GM21529 (cell line): ENCODE data around the gene E2F7.

ENCODE experiments used
- ATAC-seq: cut with Tn5 transposase; IDR thresholded peaks from one replicate; pipeline ENCODE4 v1.9.1; 2021; ENCODE audit not compliant: unreplicated experiment

The E2F7 gene

DNA sequence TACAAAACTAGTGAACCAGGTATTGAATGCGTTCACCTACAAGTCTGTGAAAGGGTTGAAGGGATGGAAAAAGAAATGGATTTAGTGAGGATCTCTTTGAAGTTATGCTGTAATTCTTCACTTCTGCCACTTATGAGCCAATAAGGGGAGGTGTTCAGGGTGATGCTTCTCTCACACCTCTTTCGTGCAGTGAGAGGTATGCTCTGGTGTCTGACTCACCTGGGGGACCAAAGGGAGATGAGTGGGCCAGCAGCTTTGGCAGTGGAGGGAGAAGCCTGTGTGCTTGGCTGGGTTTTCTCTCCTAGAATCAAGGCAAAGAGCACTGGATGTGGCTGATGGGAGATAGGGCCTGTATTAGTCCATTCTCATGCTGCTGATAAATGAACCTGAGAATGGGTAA is 45.4 kb downstream of the E2F7 start:
- no peak for ATAC-seq

DNA sequence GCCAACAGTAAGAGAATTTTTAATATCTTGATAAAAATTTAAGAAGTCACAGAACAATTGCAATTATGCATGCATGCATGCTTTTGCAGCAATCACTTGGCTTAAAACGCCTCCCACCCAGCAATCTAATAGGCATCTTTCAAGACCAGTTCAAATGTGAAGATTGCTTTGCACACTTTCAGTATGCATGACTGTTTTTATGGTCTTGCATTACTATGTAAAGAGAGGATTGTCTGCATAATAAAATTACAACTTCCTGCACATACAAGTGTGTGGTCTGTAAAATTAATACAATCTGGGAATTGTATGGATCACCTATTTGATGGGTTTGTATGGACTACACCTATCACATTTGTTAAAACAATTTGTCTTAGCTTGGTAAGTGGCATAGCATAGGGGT is 48.8 kb downstream of the E2F7 start:
- no peak for ATAC-seq

DNA sequence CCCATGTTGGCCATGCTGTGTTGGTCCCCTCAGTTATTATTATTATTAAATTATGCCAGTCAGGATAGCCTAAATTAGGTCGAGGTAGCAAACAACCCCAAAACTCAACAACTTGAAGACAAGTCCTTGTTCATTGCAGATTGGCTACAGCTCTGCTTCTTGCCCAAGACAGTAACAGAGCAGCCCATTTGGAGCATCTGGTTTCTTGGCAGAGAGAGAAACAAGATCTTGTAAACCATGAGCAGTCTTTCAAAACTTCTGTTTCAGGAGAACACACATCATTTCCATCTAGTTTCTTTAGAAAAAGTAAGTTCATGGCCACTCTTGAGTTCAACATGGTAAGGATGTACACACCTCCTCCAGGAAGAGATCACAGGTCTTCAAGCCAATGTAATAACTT is 52.3 kb downstream of the E2F7 start:
- ATAC-seq: no peak

GRCh38 chr12:77010691-77011548 is 54.4 kb downstream of the E2F7 start:
- ATAC-seq: peak; percentile 95

DNA sequence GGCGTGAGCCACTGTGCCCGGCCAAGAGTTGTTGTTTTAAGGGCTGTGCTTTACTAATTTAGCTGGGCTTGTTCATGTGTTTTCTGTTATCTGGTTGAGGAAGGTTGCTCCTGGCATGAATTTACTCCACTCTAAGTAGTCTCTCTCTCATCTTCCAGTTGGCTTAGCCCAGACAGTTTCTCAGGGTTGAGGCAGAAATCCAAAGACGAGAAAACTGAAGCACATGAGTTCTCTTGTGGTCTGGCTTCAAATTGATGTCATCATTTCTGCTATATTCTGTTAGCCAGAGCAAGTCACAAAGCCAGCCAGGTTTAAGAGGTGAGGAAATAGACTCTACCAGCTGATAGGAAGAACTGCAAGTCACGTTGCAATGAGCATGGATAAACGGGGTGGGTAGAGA is 57.9 kb downstream of the E2F7 start:
- no peak for ATAC-seq

DNA sequence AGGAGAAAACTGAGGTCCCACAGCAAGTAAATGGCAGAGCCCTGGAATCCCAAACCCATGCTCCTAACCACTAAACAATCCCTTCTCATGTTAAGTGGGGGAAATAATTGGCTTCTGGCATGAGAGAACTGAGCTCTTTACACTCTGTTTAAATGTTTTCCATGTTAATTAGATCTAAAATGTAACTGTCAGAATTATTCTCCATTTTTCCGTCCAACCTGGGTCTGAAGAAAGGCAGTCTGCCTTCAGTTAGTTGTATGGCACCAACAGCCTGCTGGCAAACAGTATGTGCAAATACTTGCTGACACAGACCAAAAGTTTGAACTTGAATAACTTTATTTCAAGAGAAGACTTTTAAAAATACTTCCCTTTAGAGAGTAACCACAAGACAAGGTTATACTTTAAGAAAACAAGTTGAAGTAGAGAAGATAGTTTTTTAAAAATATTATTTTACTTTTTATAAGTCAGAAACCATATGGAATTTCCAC is 59.7 kb downstream of the E2F7 start:
- no peak for ATAC-seq

DNA sequence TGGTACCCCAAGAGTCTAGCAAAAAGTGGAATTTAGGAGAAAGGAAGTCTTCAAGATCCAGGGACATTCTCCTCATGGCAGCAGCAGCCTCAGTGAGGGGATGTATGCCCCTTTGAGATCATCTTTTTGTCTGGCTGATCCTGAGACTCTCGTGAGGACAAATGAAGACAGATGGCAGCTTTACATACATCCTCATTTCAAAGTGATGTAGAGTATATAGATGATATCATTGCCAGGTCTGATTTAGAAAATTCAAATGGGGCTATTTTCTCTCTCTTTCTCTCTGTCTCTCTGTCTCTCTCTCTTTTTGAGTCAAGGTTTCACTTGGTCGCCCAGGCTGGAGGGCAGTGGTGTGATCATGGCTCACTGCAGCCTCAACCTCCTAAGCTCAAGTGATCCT is 61.5 kb downstream of the E2F7 start:
- ATAC-seq: no peak

GRCh38 chr12:77003246-77003645 is 62.1 kb downstream of the E2F7 start:
- ATAC-seq: no peak

GRCh38 chr12:77002382-77002781 is 63.0 kb downstream of the E2F7 start:
- no peak for ATAC-seq

GRCh38 chr12:77001276-77001675 is 64.1 kb downstream of the E2F7 start:
- no peak for ATAC-seq

GRCh38 chr12:76998908-76999556 is 66.3 kb downstream of the E2F7 start:
- no peak for ATAC-seq

- no peak for ATAC-seq
These were observed 67.0 kb downstream of the E2F7 start for GRCh38 chr12:76998386-76998785.

- no peak for ATAC-seq
These were observed 68.2 kb downstream of the E2F7 start for GRCh38 chr12:76997011-76997780.

GRCh38 chr12:76990716-76991115 is 74.7 kb downstream of the E2F7 start:
- ATAC-seq: no peak

GRCh38 chr12:76984566-76984965 is 80.8 kb downstream of the E2F7 start:
- ATAC-seq: no peak

DNA sequence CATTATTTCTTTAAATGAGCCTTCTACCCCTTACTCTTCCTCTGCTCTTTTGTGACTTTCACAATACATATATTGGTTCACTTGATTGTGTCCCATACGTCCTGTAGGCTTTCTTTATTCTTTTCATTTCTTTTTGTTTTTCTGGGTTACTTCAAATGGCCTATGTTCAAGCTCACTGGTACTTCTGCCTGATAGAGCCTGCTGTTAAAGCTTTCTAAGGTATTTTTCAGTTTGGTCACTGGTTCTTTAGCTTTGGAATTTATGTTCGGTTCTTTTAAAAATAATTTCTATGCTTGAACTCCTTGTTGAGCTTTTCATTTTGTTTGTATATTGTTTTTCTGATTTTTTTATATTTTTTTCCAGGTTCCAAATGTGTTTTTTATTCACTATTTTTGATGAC is 81.9 kb downstream of the E2F7 start:
- no peak for ATAC-seq

GRCh38 chr12:76980196-76980595 is 85.2 kb downstream of the E2F7 start:
- ATAC-seq: no peak

- no peak for ATAC-seq
These were observed 88.5 kb downstream of the E2F7 start for GRCh38 chr12:76976777-76977382.
